ENCODE data around the gene FSCN2.

- TF ChIP-seq CTCF (conservative IDR thresholded peaks at IDR 0.05) (no peak), EZH2 (IDR thresholded peaks at IDR 0.05; ENCODE audit: low read depth) (no peak)
These were observed 52.3 kb downstream of the FSCN2 start for GRCh38 chr17:81580481-81580880.
